IgD-negative memory B cell (primary cell): ENCODE data around the gene ODF2L. TPM values are rescaled to one million over a fixed set of nuclear protein-coding genes. Genes with fewer than 3 reads are reported as not detected.

Experiments
- H3K27ac Mint-ChIP-seq, 3 donors: one replicate each; pipeline ENCODE4 v1.8.0; 2020 to 2022; ENCODE audit warnings: mild to moderate bottlenecking in 3 of 3, mixed read lengths in 3 of 3, moderate library complexity in 1 of 3
- H3K27me3 Mint-ChIP-seq: one replicate; pipeline ENCODE4 v1.8.0; 2021; ENCODE audit warnings: mixed read lengths
- H3K36me3 Mint-ChIP-seq: one replicate; pipeline ENCODE4 v1.8.0; 2020; ENCODE audit warnings: mild to moderate bottlenecking, mixed read lengths
- H3K4me1 Mint-ChIP-seq, 3 donors: one replicate each; pipeline ENCODE4 v1.8.0; 2020 to 2022; ENCODE audit warnings: mixed read lengths in 3 of 3, mild to moderate bottlenecking in 1 of 3
- H3K4me3 Mint-ChIP-seq, 4 donors: one replicate each; pipeline ENCODE4 v1.8.0; 2020 to 2022; ENCODE audit warnings: mild to moderate bottlenecking in 4 of 4, mixed read lengths in 4 of 4, moderate library complexity in 3 of 4
- H3K9me3 Mint-ChIP-seq, 3 donors: one replicate each; pipeline ENCODE4 v1.8.0; 2020 to 2021; ENCODE audit warnings: mixed read lengths in 3 of 3, mild to moderate bottlenecking in 1 of 3
- polyA plus RNA-seq: library from polyadenylated mRNA; unstranded; fragments of 300-500 nt; fragmentation: Illumina TruSeq; gene quantifications from one replicate; pipeline ENCODE4 v1.2.3, GENCODE V29; 2021

Gene ODF2L
- polyA plus RNA-seq, 1 donor from 2014 or later = 23.1 TPM

GRCh38 chr1:86305731-86306130 is 90.4 kb downstream of the ODF2L start:
- no peak overlapping the region for H3K4me3 Mint-ChIP-seq
- no peaks in the 10 kb centered on the region for H3K4me1 Mint-ChIP-seq
- H3K27ac Mint-ChIP-seq = no peak overlapping the region
- H3K36me3 Mint-ChIP-seq = no peaks in the 10 kb centered on the region
- H3K9me3 Mint-ChIP-seq = peaks cover 0 to 3% (median 3%) of the 10 kb centered on the region in 3 donors
- peaks cover 4% of the 10 kb centered on the region for H3K27me3 Mint-ChIP-seq

GRCh38 chr1:86303041-86303690 is 93.0 kb downstream of the ODF2L start:
- no peak overlapping the region for H3K27ac Mint-ChIP-seq
- H3K27me3 Mint-ChIP-seq = peaks cover 4% of the 10 kb centered on the region
- no peaks in the 10 kb centered on the region for H3K4me1 Mint-ChIP-seq
- peaks cover 3 to 4% (median 3%) of the 10 kb centered on the region in 3 donors for H3K9me3 Mint-ChIP-seq
- no peak overlapping the region for H3K4me3 Mint-ChIP-seq
- H3K36me3 Mint-ChIP-seq = no peaks in the 10 kb centered on the region

Other genes starting within 250 kb of the ODF2L start
- not detected for gene COL24A1, start 239.6 kb downstream of the ODF2L start, polyA plus RNA-seq
- not detected for gene CLCA2, start 27.8 kb upstream of the ODF2L start, polyA plus RNA-seq
- not detected for gene CLCA1, start 72.6 kb upstream of the ODF2L start, polyA plus RNA-seq
- gene CLCA4, start 150.8 kb upstream of the ODF2L start, polyA plus RNA-seq = 0.16 TPM